ENCODE results near the gene RFWD3.

DNA sequence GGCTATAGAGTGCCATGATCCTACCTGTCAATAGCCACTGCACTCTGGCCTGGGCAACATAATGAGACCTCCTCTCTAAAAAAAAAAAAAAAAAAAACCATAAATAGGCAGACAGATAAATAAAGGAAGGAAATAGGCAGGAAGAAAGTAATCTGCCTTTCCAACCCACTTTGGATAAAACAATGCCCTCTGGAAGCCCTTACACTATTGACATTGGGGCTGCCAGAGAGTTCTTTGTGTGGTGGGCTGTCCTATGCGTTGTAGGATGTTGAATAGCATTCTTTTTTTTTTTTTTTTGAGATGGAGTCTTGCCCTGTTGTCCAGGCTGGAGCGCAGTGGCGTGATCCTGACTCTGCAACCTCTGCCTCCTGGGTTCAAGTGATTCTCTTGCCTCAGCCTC is 7.2 kb upstream of the RFWD3 start:
- TF ChIP-seq EZH2 (optimal IDR thresholded peaks at IDR 0.05; ENCODE audit: low read depth, low read length) = no peak
- TF ChIP-seq, protein P1, sequence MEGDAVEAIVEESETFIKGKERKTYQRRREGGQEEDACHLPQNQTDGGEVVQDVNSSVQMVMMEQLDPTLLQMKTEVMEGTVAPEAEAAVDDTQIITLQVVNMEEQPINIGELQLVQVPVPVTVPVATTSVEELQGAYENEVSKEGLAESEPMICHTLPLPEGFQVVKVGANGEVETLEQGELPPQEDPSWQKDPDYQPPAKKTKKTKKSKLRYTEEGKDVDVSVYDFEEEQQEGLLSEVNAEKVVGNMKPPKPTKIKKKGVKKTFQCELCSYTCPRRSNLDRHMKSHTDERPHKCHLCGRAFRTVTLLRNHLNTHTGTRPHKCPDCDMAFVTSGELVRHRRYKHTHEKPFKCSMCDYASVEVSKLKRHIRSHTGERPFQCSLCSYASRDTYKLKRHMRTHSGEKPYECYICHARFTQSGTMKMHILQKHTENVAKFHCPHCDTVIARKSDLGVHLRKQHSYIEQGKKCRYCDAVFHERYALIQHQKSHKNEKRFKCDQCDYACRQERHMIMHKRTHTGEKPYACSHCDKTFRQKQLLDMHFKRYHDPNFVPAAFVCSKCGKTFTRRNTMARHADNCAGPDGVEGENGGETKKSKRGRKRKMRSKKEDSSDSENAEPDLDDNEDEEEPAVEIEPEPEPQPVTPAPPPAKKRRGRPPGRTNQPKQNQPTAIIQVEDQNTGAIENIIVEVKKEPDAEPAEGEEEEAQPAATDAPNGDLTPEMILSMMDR (IDR thresholded peaks at IDR 0.05; ENCODE audit: low read length) = no peak
- TF ChIP-seq EZH2phosphoT487 (IDR thresholded peaks at IDR 0.05; ENCODE audit: low read length) = no peak
